DMS114 treated with DMSO at 0.1 percent for 48 hours (cell line): ENCODE measurements around the gene HSD17B1.
"Not testable (repeated sequence)": the region's sequence is repeated elsewhere in the genome, so short reads cannot be mapped to it uniquely, and the experiment has no call there.

Source experiments
- DNase-seq: peaks from one replicate; lab custom pipeline; 2025; ENCODE audit not compliant: unreplicated experiment; lab: John Stamatoyannopoulos, UW

Gene HSD17B1

DNA sequence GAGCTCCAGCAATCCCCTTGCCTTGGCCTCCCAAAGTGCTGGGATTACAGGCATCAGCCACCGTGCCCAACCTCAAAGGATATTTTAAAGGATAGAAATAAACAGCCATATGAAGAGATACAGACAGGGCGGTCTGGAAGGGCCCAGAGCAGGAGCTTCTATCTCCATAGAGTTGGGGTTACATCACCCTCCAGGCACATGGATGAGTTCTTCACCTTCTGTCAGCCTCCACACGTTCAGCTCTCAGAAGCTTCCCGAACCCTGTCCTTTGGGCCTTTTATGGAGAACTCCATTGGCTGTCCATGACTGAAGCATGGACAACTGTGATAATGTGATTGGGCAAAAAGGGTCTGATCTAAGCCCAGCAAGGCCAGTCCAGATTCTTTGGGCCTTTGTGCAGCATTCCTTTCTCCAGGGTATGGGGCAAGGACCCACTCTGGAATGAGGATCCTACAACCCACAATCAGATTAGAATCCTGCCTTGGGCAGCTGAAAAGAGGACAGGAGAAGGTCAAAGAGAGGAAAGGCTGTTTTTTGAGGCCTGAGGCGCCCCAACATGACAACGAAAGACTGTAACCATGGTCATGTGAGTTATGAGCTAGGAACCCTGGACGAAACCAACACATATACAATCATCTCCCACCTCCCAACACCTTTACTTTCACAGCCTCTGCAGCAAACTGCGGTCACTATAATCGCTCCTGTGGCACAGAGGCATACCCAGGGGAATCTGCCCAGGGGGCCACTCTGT is 6.8 kb upstream of the HSD17B1 start:
- DNase-seq, result not testable (repeated sequence)

DNA sequence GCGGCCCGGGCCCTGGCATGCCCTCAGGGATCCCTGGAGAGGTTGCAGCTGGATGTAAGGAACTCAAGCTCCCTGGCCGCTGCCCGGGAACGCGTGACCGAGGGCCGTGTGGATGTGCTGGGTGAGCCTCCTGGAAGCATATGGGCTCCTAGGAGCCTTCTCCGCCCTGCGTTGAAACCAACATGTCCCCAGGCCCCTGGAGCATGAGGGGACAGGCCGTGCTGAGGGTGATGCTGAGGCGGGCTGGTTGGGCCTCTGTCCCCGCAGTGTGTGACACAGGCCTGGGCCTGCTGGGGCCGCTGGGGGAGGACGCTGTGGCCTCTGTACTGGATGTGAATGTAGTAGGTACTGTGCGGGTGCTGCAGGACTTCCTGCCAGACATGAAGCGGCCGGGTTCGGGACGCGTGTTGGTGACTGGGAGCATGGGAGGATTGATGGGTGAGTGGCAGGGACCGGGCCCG is 5.7 kb upstream of the HSD17B1 start:
- no peak for DNase-seq

DNA sequence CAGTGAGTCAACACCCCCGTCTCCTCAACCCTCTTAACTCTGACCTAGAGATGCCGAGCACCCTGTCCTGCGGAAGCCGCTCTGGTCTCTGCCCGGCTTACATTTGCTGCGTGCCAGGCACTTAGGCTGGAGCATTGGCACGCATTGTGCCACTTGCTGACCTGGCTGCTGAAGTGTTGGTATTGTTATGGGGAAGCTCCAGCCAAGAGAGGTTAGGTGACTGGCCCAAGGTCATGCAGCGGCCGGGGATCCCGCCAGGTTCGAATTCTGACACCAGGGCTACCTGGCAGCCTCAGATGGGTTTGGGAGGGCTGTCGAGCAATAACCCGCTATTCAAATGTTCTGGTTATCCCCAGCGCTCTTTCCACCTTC is 5.0 kb upstream of the HSD17B1 start:
- no peak for DNase-seq

DNA sequence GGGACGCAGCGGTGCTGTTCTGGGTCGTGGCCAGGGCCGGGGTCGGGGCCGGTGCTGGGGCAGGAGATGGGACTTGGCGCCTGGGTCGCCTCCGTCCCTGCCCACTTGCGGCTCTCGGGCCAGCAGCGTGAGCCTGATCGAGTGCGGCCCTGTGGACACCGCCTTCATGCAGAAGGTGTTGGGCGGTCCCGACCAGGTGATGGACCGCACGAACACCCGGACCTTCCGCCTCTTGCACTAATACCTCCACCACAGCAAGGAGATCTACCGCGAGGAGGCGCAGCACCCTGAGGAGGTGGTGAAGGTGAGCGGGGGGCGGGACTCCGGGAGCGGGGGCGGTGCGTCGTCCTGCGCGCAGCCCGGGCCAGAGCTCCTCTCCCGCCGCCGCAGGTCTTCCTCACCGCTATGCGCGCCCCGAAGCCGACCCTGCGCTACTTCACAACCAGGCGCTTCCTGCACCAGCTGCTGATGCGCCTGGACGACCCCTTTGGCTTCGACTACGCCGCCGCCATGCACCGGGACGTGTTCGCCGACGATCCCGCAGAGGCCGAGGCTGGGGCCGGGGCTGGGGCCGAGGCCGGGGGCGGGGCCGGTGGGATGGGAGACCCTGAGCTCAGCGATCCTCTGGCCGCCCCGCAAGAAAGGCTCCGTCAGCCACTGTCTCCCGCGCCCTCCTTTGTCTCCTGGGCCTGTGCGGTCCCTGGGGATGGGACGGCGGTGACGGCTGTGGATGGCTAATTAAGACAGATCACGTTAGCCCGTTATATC is 4.5 kb upstream of the HSD17B1 start:
- DNase-seq, result no peak

DNA sequence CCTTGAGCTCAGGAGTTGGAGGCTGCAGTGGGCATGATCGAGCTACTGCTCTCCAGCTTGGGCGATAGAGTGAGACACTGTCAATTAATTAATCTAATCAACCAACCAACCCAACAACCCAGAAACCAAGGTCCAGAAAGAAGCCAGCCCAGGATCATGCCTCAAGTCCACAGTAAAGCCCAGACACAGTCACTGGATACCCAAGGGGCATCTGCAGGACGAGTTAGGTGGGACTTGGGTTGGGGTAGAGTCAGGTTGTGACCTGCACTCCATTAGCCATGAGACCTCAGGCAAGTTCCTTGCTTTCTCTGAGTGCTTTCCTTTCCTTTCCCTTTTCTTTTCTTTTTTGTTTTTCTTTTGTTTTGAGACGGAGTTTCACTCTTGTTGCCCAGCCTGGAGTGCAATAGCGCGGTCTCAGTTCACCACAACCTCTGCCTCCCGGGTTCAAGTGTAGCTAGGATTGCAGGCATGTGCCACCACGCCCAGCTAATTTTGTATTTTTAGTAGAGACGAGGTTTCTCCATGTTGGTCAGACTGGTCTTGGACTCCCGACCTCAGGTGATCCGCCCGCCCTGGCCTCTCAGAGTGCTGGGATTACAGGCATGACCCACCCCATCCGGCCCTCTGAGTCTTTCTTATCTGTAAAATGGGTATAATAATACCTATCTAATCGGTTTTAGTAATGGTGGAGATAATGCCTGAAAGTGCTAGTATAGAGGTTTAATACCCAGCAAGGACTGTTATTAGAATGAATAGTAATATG is 3.5 kb upstream of the HSD17B1 start:
- DNase-seq, result no peak

DNA sequence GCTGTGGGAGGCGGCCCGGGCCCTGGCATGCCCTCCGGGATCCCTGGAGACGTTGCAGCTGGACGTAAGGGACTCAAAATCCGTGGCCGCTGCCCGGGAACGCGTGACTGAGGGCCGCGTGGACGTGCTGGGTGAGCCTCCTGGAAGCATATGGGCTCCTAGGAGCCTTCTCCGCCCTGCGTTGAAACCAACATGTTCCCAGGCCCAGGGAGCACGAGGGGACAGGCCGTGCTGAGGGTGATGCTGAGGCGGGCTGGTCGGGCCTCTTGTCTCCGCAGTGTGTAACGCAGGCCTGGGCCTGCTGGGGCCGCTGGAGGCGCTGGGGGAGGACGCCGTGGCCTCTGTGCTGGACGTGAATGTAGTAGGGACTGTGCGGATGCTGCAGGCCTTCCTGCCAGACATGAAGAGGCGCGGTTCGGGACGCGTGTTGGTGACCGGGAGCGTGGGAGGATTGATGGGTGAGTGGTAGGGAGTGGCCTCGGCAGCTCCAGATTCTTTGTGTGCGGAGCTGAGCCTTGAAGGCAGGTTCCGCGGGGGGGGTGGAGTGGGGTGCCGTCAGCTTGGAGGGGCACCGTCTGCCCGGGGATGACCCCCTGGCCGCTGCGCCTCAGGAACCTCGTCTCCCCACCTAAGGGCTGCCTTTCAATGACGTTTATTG is 567 bp downstream of the HSD17B1 start:
- no peak for DNase-seq

DNA sequence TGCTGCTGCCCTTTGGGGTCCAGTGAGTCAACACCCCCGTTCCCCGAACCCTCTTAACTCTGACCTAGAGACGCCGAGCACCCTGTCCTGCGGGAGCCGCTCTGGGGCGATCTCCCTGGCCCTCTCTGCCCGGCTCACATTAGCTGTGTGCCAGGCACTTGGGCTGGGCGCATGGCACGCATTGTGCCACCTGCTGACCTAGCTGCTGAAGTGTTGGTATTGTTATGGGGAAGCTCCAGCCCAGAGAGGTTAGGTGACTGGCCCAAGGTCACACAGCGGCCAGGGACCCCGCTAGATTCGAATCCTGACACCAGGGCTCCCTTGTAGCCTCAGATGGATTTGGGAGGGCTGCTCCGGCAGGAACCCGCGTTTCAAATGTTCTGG is 1.1 kb downstream of the HSD17B1 start:
- no peak for DNase-seq

DNA sequence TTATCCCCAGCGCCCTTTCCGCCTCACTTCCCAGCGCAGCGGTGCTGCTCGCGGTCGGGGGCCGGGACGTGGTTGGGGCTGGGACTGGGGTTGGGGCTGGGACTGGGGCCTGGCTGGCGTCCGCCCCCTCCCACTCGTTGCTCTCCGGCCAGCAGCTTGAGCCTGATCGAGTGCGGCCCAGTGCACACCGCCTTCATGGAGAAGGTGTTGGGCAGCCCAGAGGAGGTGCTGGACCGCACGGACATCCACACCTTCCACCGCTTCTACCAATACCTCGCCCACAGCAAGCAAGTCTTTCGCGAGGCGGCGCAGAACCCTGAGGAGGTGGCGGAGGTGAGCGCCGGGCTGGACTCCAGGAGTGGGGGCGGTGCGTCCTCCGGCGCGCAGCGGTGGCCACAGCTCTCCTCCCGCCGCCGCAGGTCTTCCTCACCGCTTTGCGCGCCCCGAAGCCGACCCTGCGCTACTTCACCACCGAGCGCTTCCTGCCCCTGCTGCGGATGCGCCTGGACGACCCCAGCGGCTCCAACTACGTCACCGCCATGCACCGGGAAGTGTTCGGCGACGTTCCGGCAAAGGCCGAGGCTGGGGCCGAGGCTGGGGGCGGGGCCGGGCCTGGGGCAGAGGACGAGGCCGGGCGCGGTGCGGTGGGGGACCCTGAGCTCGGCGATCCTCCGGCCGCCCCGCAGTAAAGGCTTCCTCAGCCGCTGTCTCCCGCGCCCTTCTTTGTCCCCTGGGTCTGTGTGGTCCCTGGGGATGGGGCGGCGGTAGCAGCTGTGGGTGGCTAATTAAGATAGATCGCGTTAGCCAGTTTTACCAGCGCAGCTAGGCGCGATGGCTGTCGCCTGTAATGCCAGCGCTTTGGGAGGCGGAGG is 1.8 kb downstream of the HSD17B1 start:
- DNase-seq, result peak; percentile 34

DNA sequence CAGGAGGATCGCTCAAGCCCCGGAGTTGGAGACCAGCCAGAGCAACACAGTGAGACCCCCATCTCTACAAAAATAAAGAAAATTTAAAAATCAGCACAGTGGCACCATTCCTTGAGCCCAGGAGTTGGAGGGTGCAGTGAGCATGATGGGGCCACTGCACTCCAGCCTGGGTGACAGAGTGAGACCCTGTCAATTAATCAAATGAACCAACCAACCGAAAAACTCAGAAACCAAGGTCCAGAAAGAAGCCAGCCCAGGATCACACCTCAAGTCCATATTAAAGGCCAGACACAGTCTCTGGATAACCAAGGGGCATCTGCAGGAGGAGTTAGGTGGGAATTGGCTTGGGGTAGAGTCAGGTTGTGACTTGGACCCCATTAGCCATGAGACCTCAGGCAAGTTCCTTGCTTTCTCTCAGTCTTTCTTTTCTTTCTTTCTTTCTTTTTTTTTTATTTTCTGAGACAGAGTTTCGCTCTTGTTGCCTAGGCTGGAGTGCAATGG is 2.4 kb downstream of the HSD17B1 start:
- no peak for DNase-seq

DNA sequence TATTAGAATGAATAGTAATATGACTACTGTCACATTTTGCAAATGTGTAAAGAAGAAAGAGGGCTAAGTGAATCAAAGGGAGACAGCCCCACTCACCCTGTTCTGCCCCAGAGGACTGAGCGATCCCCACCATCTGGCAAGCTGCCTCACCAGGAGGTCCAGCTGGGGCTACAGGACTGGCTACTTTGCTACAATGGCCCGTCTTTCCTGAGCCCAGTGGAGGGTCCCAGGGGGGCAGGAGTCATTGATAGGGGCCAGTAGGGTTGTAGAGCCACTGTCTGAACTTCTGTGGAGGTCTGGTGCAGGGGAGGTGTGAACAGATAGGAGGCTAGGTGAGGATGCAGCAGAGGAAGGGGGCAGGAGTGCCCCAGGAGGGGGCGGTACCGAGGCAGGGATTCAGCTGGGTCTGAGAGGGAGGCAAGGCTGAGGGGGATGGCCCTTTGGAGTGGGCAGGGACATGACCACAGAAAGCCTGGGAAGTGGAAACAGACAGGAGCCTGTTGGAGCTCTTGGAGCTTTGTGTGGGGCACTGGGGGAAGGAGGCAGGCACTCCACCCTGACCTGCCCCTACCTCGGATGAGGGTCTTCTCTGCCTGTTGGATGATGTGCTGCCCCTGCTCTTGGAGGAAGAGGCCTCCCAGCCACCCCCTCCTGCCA is 3.4 kb downstream of the HSD17B1 start:
- not testable (repeated sequence) for DNase-seq

DNA sequence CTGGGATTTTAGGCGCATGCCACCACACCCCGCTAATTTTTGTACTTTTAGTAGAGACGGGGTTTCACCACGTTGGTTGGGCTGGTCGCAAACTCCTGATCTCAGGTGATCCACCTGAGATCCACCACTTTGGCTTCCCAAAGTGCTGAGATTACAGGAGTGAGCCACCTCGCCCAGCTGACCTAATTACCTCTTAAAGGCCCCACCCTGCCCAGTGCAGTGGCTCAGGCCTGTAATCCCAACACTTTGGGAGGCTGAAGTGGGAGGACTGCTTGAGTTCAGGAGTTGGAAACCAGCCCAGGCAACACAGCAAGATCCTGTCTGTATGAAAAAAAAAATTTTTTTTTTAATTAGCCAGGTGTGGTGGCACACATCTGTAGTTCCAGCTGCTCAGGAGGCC is 6.4 kb downstream of the HSD17B1 start:
- DNase-seq, result no peak

DNA sequence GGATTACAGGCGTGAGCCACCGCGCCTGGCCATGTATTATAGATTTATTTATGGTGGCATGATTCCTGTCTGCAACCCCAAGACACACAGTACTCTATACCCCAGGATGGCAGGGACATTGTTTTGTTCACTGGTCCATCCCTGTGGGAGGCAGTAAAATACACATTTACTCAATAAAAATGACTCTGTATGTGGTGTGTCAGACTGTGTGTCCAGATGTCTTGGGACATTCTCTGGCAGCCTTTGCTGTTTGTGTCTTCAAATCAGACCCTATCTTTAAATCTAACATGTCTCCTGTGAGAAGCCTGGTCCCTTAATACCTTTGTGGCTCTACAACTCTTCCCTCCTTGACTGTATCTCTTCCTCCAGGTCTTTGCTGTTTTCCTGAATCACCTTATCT is 7.5 kb downstream of the HSD17B1 start:
- no peak for DNase-seq

DNA sequence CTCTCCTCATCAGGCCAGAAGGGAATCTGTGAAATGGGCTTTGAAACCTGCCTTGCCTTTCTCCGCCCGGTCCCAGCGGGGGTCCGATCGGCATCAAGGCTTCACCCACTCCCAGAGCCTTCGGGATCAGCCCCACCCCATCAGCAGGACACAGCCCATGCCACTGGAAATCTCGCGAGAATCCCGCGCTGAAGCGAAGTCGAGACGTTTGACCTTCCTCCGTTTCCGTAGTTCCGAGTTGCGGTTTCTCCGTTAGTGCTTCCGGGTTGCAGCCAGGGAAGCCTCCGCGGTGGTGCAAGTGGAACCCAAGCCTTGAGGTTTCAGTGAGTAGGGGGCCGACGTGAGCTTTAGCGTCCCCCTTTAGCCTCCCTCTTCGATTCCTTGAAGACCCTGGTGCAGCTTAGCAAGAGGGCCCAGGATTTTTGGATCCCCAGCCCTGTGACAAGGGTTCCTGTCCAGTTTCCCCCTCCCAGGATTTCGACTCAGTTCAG is 9.2 kb downstream of the HSD17B1 start, which contains the start of gene COASY:
TSS of gene COASY (plus strand) at position 252 of the 491 bp plus-strand sequence. CDS start 475 bp downstream, outside the sequence.
- peak; percentile 77 for DNase-seq

DNA sequence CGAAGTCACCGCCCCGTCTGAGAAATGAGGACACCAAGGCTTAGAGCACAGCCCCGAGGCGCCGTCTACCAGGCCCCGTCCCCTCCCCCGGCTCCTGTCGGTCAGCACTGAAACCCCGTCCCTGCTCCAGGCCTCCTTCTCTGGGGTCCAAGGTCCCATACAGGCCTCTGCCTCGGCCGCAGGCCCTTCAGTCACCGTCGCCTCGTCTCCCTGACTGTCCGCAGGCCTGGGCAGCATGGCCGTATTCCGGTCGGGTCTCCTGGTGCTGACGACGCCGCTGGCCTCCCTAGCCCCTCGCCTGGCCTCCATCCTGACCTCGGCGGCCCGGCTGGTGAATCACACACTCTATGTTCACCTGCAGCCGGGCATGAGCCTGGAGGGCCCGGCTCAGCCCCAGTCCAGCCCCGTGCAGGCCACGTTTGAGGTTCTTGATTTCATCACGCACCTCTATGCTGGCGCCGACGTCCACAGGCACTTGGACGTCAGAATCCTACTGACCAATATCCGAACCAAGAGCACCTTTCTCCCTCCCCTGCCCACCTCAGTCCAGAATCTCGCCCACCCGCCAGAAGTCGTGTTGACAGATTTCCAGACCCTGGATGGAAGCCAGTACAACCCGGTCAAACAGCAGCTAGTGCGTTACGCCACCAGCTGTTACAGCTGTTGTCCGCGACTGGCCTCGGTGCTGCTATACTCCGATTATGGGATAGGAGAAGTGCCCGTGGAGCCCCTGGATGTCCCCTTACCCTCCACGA is 9.8 kb downstream of the HSD17B1 start:
- no peak for DNase-seq

DNA sequence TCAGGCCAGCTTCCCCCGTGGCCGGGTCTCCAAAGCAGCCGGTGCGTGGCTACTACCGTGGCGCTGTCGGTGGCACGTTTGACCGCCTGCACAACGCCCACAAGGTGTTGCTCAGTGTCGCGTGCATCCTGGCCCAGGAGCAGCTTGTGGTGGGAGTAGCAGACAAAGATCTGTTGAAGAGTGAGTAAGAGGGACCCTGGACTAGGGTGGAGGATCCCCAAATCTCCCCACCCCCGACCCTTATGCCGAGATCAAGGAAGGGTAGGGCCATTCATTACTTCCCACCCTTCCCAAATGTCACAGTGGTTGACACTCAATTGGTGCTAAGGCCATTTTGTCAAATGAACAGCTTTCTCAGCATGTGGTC is 10.4 kb downstream of the HSD17B1 start:
- no peak for DNase-seq

DNA sequence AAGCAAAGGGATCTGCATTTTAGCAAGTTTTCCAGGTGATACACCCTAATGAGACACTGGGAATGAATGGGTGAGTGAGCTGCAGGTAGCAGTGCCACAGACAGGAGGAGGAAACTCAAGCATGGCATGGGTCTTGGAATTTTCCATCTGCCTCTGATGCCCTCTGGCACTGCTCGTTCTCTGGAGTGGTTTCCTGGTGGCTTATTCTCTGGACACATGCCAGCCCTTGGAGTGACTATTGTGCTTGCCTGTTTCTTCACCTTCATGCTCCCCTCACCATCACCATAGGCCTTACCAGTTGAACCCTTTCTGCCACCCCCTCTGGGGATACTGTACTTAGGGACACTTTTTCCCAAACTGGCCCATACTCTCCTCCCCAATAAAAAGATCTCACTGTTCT is 10.8 kb downstream of the HSD17B1 start:
- no peak for DNase-seq

DNA sequence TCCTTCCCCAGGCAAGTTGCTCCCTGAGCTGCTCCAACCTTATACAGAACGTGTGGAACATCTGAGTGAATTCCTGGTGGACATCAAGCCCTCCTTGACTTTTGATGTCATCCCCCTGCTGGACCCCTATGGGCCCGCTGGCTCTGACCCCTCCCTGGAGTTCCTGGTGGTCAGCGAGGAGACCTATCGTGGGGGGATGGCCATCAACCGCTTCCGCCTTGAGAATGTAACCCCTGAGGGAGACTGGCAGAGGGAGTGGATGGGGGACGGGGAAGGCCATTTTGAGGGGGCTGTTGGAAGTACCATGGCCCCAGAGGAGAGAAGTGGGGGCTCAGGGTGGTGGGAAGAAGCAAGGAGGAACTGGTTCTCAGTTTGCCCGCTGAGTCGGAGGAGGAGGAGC is 11.2 kb downstream of the HSD17B1 start:
- DNase-seq, result no peak

DNA sequence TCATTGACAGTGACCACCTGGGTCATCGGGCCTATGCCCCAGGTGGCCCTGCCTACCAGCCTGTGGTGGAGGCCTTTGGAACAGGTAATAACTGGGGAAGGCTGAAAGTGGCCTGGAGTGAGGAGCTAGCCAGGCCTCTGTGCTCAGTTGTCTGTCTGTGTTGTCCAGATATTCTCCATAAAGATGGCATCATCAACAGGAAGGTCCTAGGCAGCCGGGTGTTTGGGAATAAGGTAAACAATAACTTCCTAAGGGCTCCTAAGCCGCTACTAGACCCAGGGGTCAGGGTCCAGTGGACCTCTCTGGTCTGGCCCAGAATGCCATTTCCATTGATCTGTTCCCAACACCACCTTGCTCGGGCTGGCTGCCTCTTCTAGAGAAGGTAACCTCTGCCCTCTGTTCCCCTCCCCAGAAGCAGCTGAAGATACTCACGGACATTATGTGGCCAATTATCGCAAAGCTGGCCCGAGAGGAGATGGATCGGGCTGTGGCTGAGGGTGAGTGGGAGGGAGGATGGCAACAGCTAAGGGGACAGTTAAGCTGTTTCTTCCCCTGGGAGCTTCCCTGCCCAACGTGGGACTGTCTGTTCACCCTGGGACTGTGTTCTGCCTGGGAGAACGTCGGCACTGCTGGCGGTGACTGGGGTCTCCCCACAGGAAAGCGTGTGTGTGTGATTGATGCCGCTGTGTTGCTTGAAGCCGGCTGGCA is 12.2 kb downstream of the HSD17B1 start:
- DNase-seq, result no peak
